AG09309 (cell line): ENCODE results near the gene NHS.

ENCODE experiments used
- DNase-seq: peaks from one replicate; pipeline ENCODE4 v3.0.0-alpha.2; 2010; ENCODE audit warnings: low read depth
- H3K4me3 ChIP-seq: 2 replicates; pipeline ENCODE4 v1.5.1; 2011; ENCODE audit warnings: mild to moderate bottlenecking, low read depth, low read length, moderate library complexity; ENCODE audit not compliant: control insufficient read depth
- TF ChIP-seq, protein P1 (sequence below): IDR thresholded peaks from 2 replicates; pipeline ENCODE4 v1.5.1; 2011; ENCODE audit warnings: mild to moderate bottlenecking, low read depth, low read length, inconsistent platforms; ENCODE audit not compliant: insufficient read depth, control insufficient read depth; ENCODE audit errors: missing control alignments

Gene NHS

DNA sequence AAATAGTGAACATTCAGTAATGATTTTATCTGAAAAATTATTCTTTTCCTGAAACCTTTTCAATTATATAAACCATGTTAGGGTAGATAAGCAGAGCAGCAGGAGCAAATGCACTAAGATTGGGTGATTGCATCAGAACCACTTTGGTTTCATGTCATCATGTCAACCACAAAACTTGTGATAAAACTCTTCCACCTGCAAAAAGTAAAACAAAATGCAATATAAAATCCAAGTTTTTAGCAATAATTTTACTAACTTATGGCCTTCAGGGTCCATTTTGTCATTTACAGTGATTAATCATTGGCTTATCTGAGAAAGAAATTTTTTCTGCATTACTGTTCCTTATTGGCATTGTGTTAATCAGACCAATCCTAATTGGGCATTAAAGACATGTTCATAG, 42.4 kb downstream of the NHS start:
- DNase-seq, result no peak
- TF ChIP-seq, protein P1, sequence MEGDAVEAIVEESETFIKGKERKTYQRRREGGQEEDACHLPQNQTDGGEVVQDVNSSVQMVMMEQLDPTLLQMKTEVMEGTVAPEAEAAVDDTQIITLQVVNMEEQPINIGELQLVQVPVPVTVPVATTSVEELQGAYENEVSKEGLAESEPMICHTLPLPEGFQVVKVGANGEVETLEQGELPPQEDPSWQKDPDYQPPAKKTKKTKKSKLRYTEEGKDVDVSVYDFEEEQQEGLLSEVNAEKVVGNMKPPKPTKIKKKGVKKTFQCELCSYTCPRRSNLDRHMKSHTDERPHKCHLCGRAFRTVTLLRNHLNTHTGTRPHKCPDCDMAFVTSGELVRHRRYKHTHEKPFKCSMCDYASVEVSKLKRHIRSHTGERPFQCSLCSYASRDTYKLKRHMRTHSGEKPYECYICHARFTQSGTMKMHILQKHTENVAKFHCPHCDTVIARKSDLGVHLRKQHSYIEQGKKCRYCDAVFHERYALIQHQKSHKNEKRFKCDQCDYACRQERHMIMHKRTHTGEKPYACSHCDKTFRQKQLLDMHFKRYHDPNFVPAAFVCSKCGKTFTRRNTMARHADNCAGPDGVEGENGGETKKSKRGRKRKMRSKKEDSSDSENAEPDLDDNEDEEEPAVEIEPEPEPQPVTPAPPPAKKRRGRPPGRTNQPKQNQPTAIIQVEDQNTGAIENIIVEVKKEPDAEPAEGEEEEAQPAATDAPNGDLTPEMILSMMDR, result no peak

DNA sequence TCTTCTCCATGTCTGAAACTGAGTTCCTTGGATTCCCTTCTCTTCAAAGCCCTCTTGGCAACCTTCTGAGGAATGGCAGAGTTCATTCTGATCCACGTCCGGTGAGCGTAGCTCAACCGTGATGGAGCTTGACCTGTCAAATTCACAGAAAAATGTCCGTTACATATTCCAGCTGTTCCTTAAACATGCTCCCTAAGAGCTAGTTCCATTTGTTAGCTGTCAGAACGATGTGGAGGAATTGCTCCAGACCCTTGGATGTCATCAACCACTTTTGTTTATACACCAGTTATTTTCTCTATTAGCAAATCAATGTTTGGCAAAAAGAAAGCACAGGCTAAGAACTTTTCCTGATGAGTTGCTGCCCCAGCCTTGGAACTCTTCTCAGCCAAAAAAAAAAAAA, 50.1 kb downstream of the NHS start:
- no peak for DNase-seq
- TF ChIP-seq, protein P1, result no peak
- no peak overlapping the region for H3K4me3 ChIP-seq

More for the DNA sequence above, 42.4 kb downstream of the NHS start:
- H3K4me3 ChIP-seq, result no peak overlapping the region

DNA sequence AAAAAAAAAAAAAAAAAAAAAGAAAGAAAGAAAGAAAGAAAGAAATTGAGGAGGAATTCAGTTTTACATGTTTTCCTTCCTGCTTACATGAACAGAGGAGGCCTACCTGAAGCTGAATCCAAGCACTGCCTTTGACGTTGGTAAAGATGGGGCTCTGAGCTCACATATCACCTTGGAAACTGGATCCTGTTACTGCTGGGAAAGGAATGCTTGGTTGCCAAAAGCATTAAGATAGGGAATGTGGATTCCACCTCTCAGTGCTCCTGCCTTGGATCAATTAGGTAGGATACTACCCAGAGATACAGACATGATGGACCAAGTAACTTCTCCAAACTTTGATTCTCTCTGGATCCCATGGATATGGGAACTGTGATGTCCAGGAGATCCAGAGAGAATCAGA, 50.6 kb downstream of the NHS start:
- H3K4me3 ChIP-seq, result no peak overlapping the region
- TF ChIP-seq, protein P1, result no peak
- no peak for DNase-seq

GRCh38 chrX:17431171-17431570, 56.2 kb downstream of the NHS start:
- no peak overlapping the region for H3K4me3 ChIP-seq
- TF ChIP-seq, protein P1, result no peak
- DNase-seq, result no peak

DNA sequence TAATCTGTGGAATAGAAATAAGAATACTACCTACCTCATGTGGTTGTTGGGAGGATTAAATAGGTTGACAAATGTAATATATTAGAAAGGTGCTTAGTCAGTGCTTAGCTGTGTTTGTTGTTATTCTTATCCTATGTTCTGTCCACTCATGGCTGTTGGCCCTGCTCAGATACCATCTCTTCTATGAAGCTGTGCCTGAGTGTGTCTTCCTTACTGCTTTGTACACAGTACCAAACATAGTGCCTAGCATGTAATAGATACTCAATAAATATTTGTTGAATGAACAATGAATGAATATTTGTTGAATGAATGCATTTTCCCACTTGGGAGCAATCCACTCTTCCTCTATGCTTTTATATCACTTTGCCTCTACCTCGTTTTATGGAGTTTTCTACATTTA, 57.2 kb downstream of the NHS start:
- no peak for DNase-seq
- H3K4me3 ChIP-seq, result no peak overlapping the region
- TF ChIP-seq, protein P1, result no peak

DNA sequence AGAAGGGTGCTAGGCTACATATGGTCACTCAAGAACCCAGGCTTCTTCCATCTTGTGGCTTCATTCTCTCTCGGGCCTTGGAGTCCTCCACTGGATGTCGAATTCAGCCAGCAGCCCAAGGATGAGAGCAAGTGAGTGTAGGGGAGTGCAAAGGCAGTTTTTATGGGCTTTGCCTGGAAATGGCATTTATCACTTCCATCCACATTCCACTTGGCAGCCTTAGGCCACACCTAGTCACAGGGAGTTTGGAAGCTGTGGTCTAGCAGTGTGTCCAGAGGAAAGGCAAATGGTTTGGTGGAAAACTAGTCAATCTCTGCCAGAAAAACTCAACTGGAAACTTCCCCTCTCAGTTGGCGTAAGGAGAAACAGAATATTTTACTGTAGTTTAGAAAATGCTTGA, 59.0 kb downstream of the NHS start:
- TF ChIP-seq, protein P1, result no peak
- no peak overlapping the region for H3K4me3 ChIP-seq

DNA sequence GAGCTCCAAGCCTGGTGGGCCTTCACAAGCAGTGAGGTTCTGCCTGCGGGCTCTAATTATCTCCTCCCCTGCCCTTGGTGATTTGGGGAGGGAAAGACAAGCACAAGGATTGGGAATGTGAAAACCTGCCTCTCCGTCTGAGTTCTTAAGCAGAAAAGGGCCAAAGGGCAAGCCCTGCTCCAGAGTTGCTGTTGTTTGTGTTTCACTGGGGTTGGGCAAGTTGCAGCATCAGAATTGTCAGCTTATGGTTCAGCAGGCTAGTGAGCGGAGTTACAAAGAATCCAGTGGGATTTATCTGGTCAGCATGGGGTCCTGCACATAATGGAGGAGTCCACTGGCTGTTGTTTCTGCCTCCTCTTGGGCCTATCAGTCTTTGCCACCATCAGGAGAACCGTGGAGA, 60.5 kb downstream of the NHS start:
- H3K4me3 ChIP-seq, result no peak overlapping the region
- no peak for DNase-seq
- TF ChIP-seq, protein P1, result no peak

More for the DNA sequence above, 59.0 kb downstream of the NHS start:
- DNase-seq, result no peak
